ENCODE data around the gene CDK6.

CDK6 gene

GRCh38 chr7:92876836-92877235 is 40.5 kb upstream of the CDK6 start:
- no peak for TF ChIP-seq CTCF (IDR thresholded peaks at IDR 0.05; ENCODE audit: low read depth, low read length, missing control alignments)
- DNase-seq (ENCODE audit: low read depth): no peak
- no peak overlapping the region for H3K4me3 ChIP-seq (ENCODE audit: low read depth, low read length)
- in situ Hi-C loops (cut with HindIII; ENCODE audit: low sequenced_read_pairs): no loop called here

- no peak overlapping the region for H3K4me3 ChIP-seq (ENCODE audit: low read depth, low read length)
- DNase-seq (ENCODE audit: low read depth): no peak
- TF ChIP-seq CTCF (IDR thresholded peaks at IDR 0.05; ENCODE audit: low read depth, low read length, missing control alignments): no peak
- in situ Hi-C loops (cut with HindIII; ENCODE audit: low sequenced_read_pairs): no loop called here
Measured at GRCh38 chr7:92875719-92876118, 39.3 kb upstream of the CDK6 start.

- TF ChIP-seq CTCF (IDR thresholded peaks at IDR 0.05; ENCODE audit: low read depth, low read length, missing control alignments): no peak
- in situ Hi-C loops (cut with HindIII; ENCODE audit: low sequenced_read_pairs): no loop called here
Measured at GRCh38 chr7:92875173-92875572, 38.8 kb upstream of the CDK6 start.

GRCh38 chr7:92874567-92874966 is 38.2 kb upstream of the CDK6 start:
- in situ Hi-C loops (cut with HindIII; ENCODE audit: low sequenced_read_pairs): no loop called here
- no peak for TF ChIP-seq CTCF (IDR thresholded peaks at IDR 0.05; ENCODE audit: low read depth, low read length, missing control alignments)
- H3K4me3 ChIP-seq (ENCODE audit: low read depth, low read length): no peak overlapping the region
- no peak for DNase-seq (ENCODE audit: low read depth)

More at GRCh38 chr7:92875173-92875572, 38.8 kb upstream of the CDK6 start:
- no peak for DNase-seq (ENCODE audit: low read depth)
- no peak overlapping the region for H3K4me3 ChIP-seq (ENCODE audit: low read depth, low read length)

- H3K4me3 ChIP-seq (ENCODE audit: low read depth, low read length): no peak overlapping the region
- DNase-seq (ENCODE audit: low read depth): peak; percentile 55
- in situ Hi-C loops (cut with HindIII; ENCODE audit: low sequenced_read_pairs): no loop called here
- TF ChIP-seq CTCF (IDR thresholded peaks at IDR 0.05; ENCODE audit: low read depth, low read length, missing control alignments): no peak
Measured at GRCh38 chr7:92873776-92874175, 37.4 kb upstream of the CDK6 start.

- DNase-seq (ENCODE audit: low read depth): peak; percentile 24
- TF ChIP-seq CTCF (IDR thresholded peaks at IDR 0.05; ENCODE audit: low read depth, low read length, missing control alignments): no peak
- H3K4me3 ChIP-seq (ENCODE audit: low read depth, low read length): no peak overlapping the region
- in situ Hi-C loops (cut with HindIII; ENCODE audit: low sequenced_read_pairs): no loop called here
Measured at GRCh38 chr7:92872701-92873100, 36.3 kb upstream of the CDK6 start.
